Activated CD8-positive, alpha-beta memory T cell treated with anti-CD3 and anti-CD28 coated beads, Interleukin-2, amount 50 U/mL, for 4 hours (primary cell): Measurements from ENCODE around the gene CPNE7.
"Not testable (repeated sequence)": the region's sequence is repeated elsewhere in the genome, so short reads cannot be mapped to it uniquely, and the experiment has no call there.

Experiments used
- DNase-seq: peaks from one replicate; pipeline ENCODE4 v3.0.0-alpha.2; 2020

CPNE7 gene

DNA sequence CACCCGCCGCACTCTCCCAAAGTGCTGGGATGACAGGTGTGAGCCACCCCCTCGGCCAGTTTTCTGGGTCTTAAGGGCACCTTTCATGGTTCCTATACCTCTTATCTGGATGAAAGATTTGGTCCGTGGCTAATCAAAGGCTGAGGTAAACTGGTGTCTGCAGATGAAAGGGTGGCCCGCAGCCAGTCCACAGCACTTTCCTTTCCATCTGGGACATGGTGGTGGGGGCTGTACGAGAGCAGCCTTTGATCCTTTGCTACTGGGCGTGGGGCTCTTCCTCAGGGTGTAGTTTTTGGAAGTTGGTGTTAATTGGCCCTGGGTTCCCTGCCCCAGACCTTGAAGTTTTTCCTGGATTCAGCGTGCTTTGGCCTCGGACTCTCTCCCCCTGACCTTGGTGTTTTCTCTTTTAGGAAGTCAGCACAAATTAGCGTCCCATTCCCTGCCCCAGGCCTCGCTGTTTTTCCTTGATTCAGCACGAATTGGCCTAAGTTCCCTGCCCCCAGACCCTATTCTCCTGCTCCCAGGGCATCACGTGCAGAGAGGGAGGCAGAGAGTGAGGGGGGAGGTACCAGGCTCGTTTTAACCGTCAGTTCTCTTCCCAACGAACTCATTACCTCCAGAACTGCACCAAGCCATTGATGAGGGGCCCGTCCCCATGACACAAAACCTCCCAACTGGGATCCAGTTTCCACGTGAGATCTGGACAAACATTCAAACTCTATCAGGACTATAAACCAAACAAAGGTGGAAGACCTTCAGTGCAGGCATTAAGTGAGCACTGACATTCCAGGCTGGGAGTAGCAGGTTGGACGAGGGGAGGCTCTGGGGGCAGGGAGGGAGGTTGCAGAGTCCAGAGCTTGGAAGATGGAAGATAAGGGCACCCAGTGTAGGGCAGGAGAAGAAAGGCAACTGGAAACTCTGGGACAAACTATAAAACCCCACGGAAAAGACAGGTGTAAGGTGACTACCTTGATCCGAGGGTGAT lies 49.5 kb downstream of the CPNE7 start:
- no peak for DNase-seq

DNA sequence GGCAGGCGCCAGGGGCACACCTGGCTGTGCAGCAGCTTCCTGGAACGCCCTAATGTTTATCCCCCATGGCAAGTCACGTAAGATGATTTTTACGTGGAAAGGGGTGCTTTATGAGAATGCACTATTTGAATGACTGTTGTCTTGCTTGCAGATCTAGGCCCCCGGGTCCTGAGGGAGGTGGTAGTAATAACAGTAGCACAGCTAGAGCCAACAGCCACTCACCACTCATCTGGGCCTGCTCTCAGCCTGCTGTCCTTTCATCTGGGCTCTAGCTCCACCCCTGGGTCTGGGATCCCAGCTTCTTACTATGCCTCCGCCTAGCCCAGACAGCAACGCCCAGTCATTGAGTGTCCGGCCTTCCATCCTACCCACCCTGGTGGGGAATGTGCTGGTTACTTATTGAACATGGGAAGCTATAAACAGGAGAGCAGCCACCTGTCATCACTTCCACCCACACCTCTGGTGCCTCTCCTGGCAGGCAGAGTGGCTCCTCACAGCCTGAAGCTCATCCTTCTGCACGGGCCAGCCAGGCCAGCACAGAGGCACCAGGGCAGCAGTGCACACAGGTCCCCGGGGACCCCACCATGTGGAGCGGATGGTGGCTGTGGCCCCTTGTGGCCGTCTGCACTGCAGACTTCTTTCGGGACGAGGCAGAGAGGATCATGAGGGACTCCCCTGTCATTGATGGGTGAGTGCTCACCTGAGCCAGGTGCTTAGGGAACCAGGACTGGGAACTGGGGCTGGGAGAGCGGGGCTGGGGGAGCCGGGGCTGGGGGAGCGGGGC lies 54.5 kb downstream of the CPNE7 start:
- no peak for DNase-seq

DNA sequence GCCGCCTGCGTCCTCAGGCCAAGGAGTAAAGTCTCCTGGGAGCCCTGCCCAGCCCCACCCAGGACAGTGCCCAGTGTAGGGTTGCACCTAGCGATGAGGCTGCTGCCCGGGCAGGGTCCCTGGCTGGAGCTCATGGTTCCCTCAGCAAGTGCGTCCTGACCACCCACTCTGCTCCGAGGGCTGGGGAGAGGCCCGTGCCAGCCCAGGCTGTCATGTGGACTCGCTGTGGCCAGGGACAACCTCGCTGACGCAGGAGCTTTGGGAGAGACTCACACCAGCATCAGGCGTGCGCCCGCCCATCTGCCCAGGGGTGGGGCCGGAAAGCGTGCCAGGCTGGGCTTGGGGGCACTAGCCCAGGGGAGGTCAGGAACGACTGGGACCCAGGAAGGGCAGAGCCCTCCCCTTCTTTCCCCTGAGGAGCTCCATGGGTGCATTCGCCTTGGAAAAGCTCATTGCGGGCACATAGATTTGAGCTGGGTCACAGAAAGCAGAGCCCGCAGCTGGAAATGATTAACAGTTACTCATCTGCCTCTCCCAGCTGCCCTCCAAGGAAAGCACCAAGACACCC lies 57.6 kb downstream of the CPNE7 start:
- no peak for DNase-seq

DNA sequence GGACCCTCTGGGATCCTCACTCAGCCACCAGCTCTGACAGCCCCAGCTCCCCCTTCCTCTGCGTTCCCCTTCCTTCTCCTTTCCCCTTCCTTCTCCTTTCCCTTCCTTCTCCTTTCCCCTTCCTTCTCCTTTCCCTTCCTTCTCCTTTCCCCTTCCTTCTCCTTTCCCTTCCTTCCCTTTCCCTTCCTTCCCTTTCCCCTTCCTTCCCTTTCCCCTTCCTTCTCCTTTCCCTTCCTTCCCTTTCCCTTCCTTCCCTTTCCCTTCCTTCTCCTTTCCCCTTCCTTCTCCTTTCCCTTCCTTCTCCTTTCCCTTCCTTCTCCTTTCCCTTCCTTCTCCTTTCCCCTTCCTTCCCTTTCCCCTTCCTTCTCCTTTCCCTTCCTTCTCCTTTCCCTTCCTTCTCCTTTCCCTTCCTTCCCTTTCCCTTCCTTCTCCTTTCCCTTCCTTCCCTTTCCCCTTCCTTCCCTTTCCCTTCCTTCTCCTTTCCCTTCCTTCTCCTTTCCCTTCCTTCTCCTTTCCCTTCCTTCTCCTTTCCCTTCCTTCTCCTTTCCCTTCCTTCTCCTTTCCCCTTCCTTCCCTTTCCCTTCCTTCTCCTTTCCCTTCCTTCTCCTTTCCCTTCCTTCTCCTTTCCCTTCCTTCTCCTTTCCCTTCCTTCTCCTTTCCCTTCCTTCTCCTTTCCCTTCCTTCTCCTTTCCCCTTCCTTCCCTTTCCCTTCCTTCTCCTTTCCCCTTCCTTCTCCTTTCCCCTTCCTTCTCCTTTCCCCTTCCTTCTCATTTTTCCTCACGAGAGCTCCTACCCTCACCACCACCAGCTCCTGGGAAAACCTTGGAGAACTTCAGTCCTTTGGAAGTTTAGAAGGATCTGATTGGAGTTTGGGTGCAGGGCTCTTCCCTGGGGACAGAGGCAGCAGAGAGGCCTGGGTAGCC lies 59.2 kb downstream of the CPNE7 start:
- DNase-seq = not testable (repeated sequence)

DNA sequence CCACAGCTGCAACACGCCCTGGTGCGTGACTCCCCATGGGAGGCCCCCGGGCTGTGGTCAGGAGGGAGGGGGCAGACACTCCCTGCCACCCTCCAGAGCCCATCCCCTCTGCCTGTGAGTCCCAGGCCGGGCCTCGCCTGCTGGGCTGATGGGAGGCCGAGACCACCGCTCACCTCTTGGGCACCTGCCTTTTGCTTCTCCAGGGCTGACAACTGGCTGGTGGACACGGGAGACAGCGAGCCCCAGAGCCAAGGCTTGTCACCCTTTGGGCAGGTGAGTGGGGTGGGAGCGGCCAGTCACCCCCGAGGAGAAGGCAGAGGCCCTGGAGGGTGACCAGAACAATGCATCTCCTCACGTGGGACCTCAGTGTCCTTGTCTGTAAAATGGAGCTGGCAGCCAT lies 61.1 kb downstream of the CPNE7 start:
- DNase-seq = no peak

DNA sequence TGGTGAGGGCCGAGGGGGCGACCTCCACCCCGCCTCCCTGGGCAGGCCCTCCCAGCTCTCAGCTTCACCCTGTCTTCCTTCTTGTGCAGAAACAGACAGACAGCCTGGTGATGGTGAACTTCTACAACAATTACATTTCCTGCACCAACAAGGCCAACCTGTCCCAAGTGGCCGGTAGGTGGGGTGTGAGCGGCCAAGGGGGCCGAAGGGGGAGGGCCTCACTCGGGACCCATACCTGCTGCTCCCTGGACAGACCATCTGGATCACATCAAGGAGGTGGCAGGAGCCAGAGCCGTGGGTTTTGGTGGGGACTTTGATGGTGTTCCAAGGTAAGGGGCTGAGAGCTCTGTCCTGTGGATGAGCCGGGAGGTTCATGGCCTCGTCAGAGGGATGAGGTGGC lies 61.8 kb downstream of the CPNE7 start:
- no peak for DNase-seq

DNA sequence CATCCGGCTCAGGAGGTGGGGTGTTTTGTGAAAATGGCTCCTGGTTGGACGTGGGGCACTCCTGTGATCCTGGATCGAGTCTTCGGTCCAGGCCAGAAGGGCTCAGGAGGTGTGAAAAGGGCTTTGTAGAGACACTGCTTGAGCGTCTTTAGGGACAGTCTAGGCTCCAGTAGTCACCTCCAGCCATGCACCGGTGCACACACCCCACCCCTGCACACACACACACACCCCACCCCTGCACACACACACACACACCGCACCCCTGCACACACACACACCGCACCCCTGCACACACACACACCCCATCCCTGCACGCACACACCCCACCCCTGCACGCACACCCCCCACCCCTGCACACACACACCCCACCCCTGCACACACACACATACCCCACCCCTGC lies 62.9 kb downstream of the CPNE7 start:
- no peak for DNase-seq

DNA sequence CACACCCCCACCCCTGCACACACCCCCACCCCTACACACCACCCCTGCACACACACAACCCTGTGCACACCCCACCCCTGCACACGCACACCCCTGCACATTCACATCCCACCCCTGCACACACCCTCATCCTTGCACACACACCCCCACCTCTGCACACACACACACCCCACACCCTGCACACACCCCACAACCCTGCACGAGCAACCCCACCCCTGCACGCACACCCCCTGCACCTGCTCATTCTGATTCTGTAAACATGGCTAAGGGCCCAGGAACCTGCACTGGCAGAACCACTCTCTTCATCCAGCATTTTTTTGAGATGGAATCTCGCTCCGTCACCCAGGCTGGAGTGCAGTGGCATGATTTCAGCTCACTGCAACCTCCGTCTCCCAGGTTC lies 63.8 kb downstream of the CPNE7 start:
- no peak for DNase-seq

DNA sequence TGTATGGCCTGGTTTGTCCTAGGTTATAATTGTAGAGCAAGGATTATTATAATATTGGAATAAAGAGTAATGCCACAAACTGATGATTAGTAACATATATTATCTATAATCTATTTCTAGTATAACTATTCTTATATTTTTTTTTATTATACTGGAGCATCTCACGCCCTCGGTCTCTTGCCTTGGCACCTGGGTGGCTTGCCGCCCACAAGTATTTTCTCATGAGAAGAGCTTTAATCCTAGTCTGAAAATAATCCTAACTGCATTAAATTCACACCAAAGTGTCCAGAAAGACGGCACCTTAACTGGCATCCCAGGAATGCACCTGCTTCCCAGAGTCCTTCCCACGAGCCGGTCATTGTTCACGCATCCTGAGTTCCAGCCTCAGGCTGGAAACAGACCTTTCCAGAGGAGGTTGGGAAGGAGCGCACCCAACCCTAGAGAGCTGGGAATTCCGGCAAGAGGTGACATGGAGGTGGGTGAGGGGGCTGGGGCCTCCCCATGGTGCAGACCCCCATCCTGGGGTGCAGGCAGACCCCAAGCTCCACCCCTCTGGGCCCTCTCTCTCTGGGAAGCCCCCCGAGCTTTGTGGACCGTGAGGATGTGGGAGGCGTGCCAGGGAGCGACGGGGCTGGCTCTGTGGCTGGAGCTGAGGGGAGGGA lies 66.0 kb downstream of the CPNE7 start:
- DNase-seq = no peak

DNA sequence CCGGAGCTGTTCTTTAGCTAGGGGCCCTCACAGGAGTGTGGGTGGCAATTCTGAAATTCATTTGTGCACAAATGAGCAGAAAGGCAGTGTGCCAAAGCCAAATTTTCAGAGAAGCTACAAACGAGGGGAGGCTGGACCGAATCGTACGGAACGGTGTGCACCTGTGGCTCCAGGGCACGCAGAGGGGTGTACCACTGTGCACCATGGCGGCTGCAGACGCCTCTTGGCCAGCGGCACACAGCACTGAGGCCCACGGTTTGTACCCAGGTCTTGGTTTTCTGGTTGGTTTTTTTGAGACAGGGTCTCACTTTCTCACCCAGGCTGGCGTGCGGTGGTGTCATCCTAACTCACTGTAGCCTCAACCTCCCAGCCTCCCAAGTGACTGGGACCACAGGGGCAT lies 67.0 kb downstream of the CPNE7 start:
- DNase-seq = no peak

DNA sequence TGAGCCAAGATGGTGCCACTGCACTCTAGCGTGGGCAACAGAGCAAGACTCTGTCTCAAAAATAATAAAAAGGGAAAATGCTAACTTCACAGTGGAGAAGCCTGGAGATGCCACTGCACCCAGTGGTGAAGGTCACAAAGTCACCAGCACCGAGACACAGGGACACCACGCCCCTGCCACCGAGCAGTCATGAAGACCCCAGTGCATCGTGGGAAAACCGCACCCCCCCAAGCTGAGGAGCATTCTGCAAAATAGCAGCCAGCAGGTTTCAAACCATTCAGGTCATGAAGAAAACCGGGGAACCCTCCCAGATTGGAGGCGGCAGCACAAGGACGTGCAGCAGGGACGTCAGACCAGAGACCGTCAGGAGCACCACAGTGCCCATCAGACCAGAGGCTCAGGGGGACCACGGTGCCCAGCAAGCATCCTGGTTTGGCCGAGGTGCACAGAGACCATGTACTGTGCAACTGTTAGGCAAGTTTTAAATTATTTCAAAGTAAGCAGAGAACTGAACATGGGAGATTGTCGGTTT lies 68.3 kb downstream of the CPNE7 start:
- DNase-seq = no peak

DNA sequence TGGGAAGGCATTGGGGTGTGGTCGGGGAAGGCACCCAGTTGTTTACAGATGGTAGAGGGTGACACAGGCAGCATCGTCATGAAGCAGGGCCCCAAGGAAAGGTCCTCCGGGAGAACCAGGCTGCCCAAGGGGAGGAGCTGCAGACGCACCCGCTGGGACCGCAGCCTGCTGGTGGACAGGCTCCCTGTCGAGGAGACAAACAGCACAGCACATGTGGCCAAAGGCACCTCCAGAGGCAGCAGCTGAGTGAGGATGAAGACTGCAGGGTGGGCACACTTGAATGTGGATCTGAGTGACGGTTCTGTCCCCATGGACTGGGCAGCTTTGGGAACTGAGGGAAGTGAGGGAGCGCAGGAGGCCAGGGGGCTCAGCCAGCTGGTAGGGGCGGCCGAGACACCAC lies 69.6 kb downstream of the CPNE7 start:
- DNase-seq = no peak

DNA sequence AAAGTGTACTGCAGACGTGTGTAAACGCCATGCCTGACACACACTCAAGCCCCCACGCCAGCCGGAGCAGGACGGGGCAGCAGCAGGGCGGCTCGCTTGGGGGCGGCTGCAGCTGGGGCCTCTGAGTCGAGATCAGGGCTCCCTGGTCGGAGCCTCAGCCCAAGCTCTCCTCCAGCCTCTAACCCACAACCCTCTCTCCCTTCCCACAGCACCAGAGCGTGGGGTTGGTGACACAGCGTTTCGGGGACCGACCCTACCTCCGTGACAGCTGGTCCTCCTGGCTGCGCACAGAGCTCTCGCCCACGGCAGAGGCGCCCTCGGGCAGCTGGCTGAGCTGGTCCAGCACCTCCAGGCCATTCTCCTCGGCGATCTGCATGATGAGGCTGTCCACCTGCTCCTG lies 70.7 kb downstream of the CPNE7 start:
- DNase-seq = no peak
